Fibroblast of lung (primary cell): ENCODE data around the gene POLE3. TPM values are rescaled to one million over a fixed set of nuclear protein-coding genes. Genes with fewer than 3 reads are reported as not detected.

Experiments used
- DNase-seq, 2 donors: peaks; one replicate each; pipeline versions ENCODE4 v3.0.0 to v3.0.0-alpha.2; 2010; ENCODE audit warnings: low read depth in 2 of 2
- H2AFZ ChIP-seq: 2 replicates; pipeline ENCODE4 v1.5.1; 2012; ENCODE audit warnings: low read length, control low read depth, inconsistent platforms
- H3K27ac ChIP-seq: 2 replicates; pipeline ENCODE4 v1.5.1; 2011; ENCODE audit warnings: low read length, control low read depth; ENCODE audit not compliant: insufficient read depth
- H3K27me3 ChIP-seq: 2 replicates; pipeline ENCODE4 v1.5.1; 2011; ENCODE audit warnings: mild to moderate bottlenecking, low read length; ENCODE audit not compliant: control insufficient read depth, insufficient read depth
- H3K36me3 ChIP-seq: 2 replicates; pipeline ENCODE4 v1.5.1; 2011; ENCODE audit warnings: low read length; ENCODE audit not compliant: control insufficient read depth, insufficient read depth
- H3K4me1 ChIP-seq: 2 replicates; pipeline ENCODE4 v1.5.1; 2011; ENCODE audit warnings: low read length; ENCODE audit not compliant: control insufficient read depth, insufficient read depth; ENCODE audit errors: extremely low read depth
- H3K4me2 ChIP-seq: 2 replicates; pipeline ENCODE4 v1.5.1; 2011; ENCODE audit warnings: low read length, control low read depth; ENCODE audit not compliant: insufficient read depth; ENCODE audit errors: extremely low read depth
- H3K4me3 ChIP-seq, 4 experiments: fragments of 200-600 bp in 1 of 4; sonication (generic) in 1 of 4; replicated peaks in 1 of 4; 2 replicates each; pipeline ENCODE4 v1.5.1; 2011 to 2016; ENCODE audit warnings: low read length in 4 of 4, low read depth in 3 of 4, mild to moderate bottlenecking in 3 of 4, control low read depth in 2 of 4, inconsistent platforms in 1 of 4, mixed read lengths in 1 of 4; ENCODE audit not compliant: insufficient read depth in 1 of 4; ENCODE audit errors: control extremely low read depth in 1 of 4
- H3K79me2 ChIP-seq: 2 replicates; pipeline ENCODE4 v1.5.1; 2012; ENCODE audit warnings: mild to moderate bottlenecking, low read length, inconsistent platforms; ENCODE audit not compliant: control insufficient read depth, insufficient read depth
- H3K9ac ChIP-seq: 2 replicates; pipeline ENCODE4 v1.5.1; 2011; ENCODE audit warnings: mild to moderate bottlenecking, low read length, control low read depth; ENCODE audit not compliant: insufficient read depth
- H3K9me3 ChIP-seq: 2 replicates; pipeline ENCODE4 v1.5.1; 2012; ENCODE audit warnings: low read depth, low read length; ENCODE audit not compliant: control insufficient read depth, insufficient read depth
- H4K20me1 ChIP-seq: 2 replicates; pipeline ENCODE4 v1.5.1; 2011; ENCODE audit warnings: low read length; ENCODE audit not compliant: control insufficient read depth, insufficient read depth; ENCODE audit errors: extremely low read depth
- CTCF ChIP-seq, 2 donors: IDR thresholded peaks in 1 of 2; conservative IDR thresholded peaks in 1 of 2; 1 replicate in 1 of 2; 2 replicates in 1 of 2; pipeline ENCODE4 v1.5.1; 2011 to 2012; ENCODE audit warnings: low read length in 2 of 2, control low read depth in 1 of 2, inconsistent platforms in 1 of 2, low read depth in 1 of 2, mild to moderate bottlenecking in 1 of 2
- EZH2 ChIP-seq: IDR thresholded peaks from 2 replicates; pipeline ENCODE4 v1.5.1; 2012; ENCODE audit warnings: low read length, control low read depth, mild to moderate bottlenecking; ENCODE audit errors: missing control alignments
- polyA plus RNA-seq, 2 donors: library from polyadenylated mRNA; depleted of rRNA in 1 of 2; stranded (reverse) in 1 of 2; unstranded in 1 of 2; fragments of >200 nt; gene quantifications; 2 replicates each; pipeline ENCODE4 v1.2.1, GENCODE V29; 2011 to 2012; ENCODE audit warnings: missing spikeins in 1 of 2
- total RNA-seq: library from RNA; depleted of rRNA; stranded (reverse); fragments of >200 nt; gene quantifications from 2 replicates; pipeline ENCODE4 v1.2.1, GENCODE V29; 2014

POLE3 gene
- total and polyA plus RNA-seq, 2 donors (not counting 1 experiment from before 2014, with no cell fraction given): 17.3 to 45.9 TPM

- H3K36me3 ChIP-seq: peaks cover 4% of the 10 kb centered on the region
- no peaks in the 10 kb centered on the region for H4K20me1 ChIP-seq
- peak within 1 kb of the TSS; percentile 83 for H3K4me2 ChIP-seq
- no peaks in the 10 kb centered on the region for H3K9me3 ChIP-seq
- no peaks in the 10 kb centered on the region for H3K27me3 ChIP-seq
- peak within 1 kb of the TSS; percentile 72 to 84 (median 76) for H3K4me3 ChIP-seq
- H3K4me1 ChIP-seq: peaks cover 2% of the 10 kb centered on the region
- peak within 1 kb of the TSS; percentile 62 for H3K9ac ChIP-seq
- peak; percentile 64 to 70 for DNase-seq
- H3K27ac ChIP-seq: no peak within 1 kb of the TSS
- H3K79me2 ChIP-seq: no peaks in the 10 kb centered on the region
- H2AFZ ChIP-seq: peak within 1 kb of the TSS; percentile 94
- TF ChIP-seq CTCF (conservative IDR thresholded peaks at IDR 0.05 in 1 of 2, IDR thresholded peaks at IDR 0.05 in 1 of 2; ENCODE audit: low read depth in 1 of 2, low read length in 2 of 2) (no peak), EZH2 (no peak)
Measured at GRCh38 chr9:113376634-113377567, 33.6 kb downstream of the POLE3 start, which contains the start of gene HDHD3. Gene HDHD3 (minus strand): TSS chr9:113376986. CDS start chr9:113374354, 2,632 bp downstream.

GRCh38 chr9:113375057-113376023 is 35.1 kb downstream of the POLE3 start:
- H3K4me1 ChIP-seq: peaks cover 2% of the 10 kb centered on the region
- H3K9ac ChIP-seq: no peak overlapping the region
- TF ChIP-seq CTCF (conservative IDR thresholded peaks at IDR 0.05 in 1 of 2, IDR thresholded peaks at IDR 0.05 in 1 of 2; ENCODE audit: low read depth in 1 of 2, low read length in 2 of 2): no peak
- TF ChIP-seq EZH2: no peak
- no peaks in the 10 kb centered on the region for H3K27me3 ChIP-seq
- H3K4me3 ChIP-seq: peak overlapping the region in 1 of 4 experiments; percentile 84
- H4K20me1 ChIP-seq: no peaks in the 10 kb centered on the region
- H3K36me3 ChIP-seq: peaks cover 4% of the 10 kb centered on the region
- no peak overlapping the region for H3K4me2 ChIP-seq
- no peaks in the 10 kb centered on the region for H3K79me2 ChIP-seq
- no peak overlapping the region for H3K27ac ChIP-seq
- H2AFZ ChIP-seq: no peak overlapping the region
- H3K9me3 ChIP-seq: no peaks in the 10 kb centered on the region
- DNase-seq: no peak
